Aorta (tissue), 5 donors: ENCODE results near the gene PNLIPRP2. TPM values are rescaled to one million over a fixed set of nuclear protein-coding genes. Genes with fewer than 3 reads are reported as not detected.
A peak's percentile ranks its signal among the peaks of the same experiment; 100 is the strongest.

ENCODE experiments used
- ATAC-seq: fragments of 200-7000 bp; cut with Tn5 transposase; one replicate; pipeline ENCODE4 v1.9.1; 2022; ENCODE audit warnings: moderate library complexity; ENCODE audit not compliant: low FRiP score
- DNase-seq, 2 donors: peaks; one replicate each; pipeline ENCODE4 v3.0.0-alpha.2; 2020
- H3K27ac ChIP-seq, 2 donors: one replicate each; pipeline ENCODE4 v1.5.1; 2013; ENCODE audit warnings: low read length in 2 of 2, mild to moderate bottlenecking in 2 of 2, moderate library complexity in 2 of 2, control low read depth in 1 of 2, inconsistent platforms in 1 of 2, low read depth in 1 of 2
- H3K27me3 ChIP-seq, 2 donors: one replicate each; pipeline ENCODE4 v1.6.1; 2013; ENCODE audit warnings: control low read depth in 1 of 2, low read length in 1 of 2, mild to moderate bottlenecking in 1 of 2, moderate library complexity in 1 of 2; ENCODE audit not compliant: insufficient read depth in 2 of 2, control insufficient read depth in 1 of 2
- H3K36me3 ChIP-seq, 2 donors: one replicate each; pipeline ENCODE4 v1.6.1; 2013; ENCODE audit warnings: control low read depth in 1 of 2, low read length in 1 of 2, mild to moderate bottlenecking in 1 of 2; ENCODE audit not compliant: insufficient read depth in 2 of 2, control insufficient read depth in 1 of 2
- H3K4me1 ChIP-seq, 2 donors: one replicate each; pipeline ENCODE4 v1.6.1; 2013; ENCODE audit warnings: low read length in 2 of 2, control low read depth in 1 of 2, mild to moderate bottlenecking in 1 of 2, moderate library complexity in 1 of 2; ENCODE audit not compliant: insufficient read depth in 2 of 2, control insufficient read depth in 1 of 2
- H3K4me3 ChIP-seq, 2 donors: one replicate each; pipeline ENCODE4 v1.5.1; 2013; ENCODE audit warnings: low read length in 2 of 2, control low read depth in 1 of 2, mild to moderate bottlenecking in 1 of 2
- H3K9me3 ChIP-seq: one replicate; pipeline ENCODE4 v1.6.1; 2013; ENCODE audit warnings: mild to moderate bottlenecking, low read length; ENCODE audit not compliant: control insufficient read depth
- WGBS, 2 donors: extraction: QIAGEN DNeasy Blood & Tissue Kit; methylation state at CpG; one replicate each; pipeline ENCODE4 v1.1.7; 2013; 5-methylcytosine and 5-hydroxymethylcytosine counted together
- intact Hi-C, 2 donors: fragments of 100-400 bp; cut with DNase I; formaldehyde crosslinking; loops; one replicate each; pipeline versions ENCODE4 v1.14.2 to v1.15.0; 2022
- polyA plus RNA-seq, 2 donors: library from polyadenylated mRNA; stranded (reverse); fragments of 200-250 nt; gene quantifications; one replicate each; pipeline ENCODE4 v1.2.3, GENCODE V29; 2013
- total RNA-seq, 2 donors: library from RNA; stranded (reverse); fragmentation: NEBNext Ultra II Directional; extraction: Animal tissue kit (Norgen Biotek cat#: 25700); gene quantifications; one replicate each; pipeline ENCODE4 v1.2.1, GENCODE V29; 2021
- donor health status: healthy with polysubstance abuse.
- donor health status: Bipolar disorder and iron deficiency.
- donor health status: DM: no; HTN: no; CAD: no.
- donor health status: DM: no; HTN: no; CAD: no.
- donor health status: DM: yes; HTN: yes; CAD: no.

PNLIPRP2 gene
- total and polyA plus RNA-seq, 4 donors, result 0.77 to 4.3 (median 1.2) TPM; not detected in 1

- WGBS, 2 donors, result 97 to 98% methylated on average over 2 of the region's 2 CpGs
- Histone ChIP-seq H3K4me1 (no peaks in the 10 kb centered on the region), H3K9me3 (no peaks in the 10 kb centered on the region), H3K27ac (no peak overlapping the region), H3K4me3 (no peak overlapping the region), H3K36me3 (no peaks in the 10 kb centered on the region), H3K27me3 (no peaks in the 10 kb centered on the region)
- ATAC-seq (no peak), DNase-seq (no peak)
- intact Hi-C loops, result no loop called here
Measured at GRCh38 chr10:116668446-116668845, 47.7 kb downstream of the PNLIPRP2 start.

- DNase-seq (no peak), ATAC-seq (no peak)
- WGBS, 2 donors, result 88 to 94% methylated on average over 5 of the region's 5 CpGs
- Histone ChIP-seq H3K9me3 (no peaks in the 10 kb centered on the region), H3K27ac (no peak overlapping the region), H3K36me3 (no peaks in the 10 kb centered on the region), H3K27me3 (no peaks in the 10 kb centered on the region), H3K4me3 (no peak overlapping the region), H3K4me1 (no peaks in the 10 kb centered on the region)
- intact Hi-C loops, result no loop called here
Measured at GRCh38 chr10:116669080-116669479, 48.3 kb downstream of the PNLIPRP2 start.

- no peaks in the 10 kb centered on the region for H3K27me3 ChIP-seq
- H3K4me1 ChIP-seq, result no peaks in the 10 kb centered on the region
- no peaks in the 10 kb centered on the region for H3K9me3 ChIP-seq
- intact Hi-C loops, result no loop called here
- DNase-seq (no peak), ATAC-seq (peak; percentile 16)
- no peaks in the 10 kb centered on the region for H3K36me3 ChIP-seq
- no peak overlapping the region for H3K27ac ChIP-seq
- no peak overlapping the region for H3K4me3 ChIP-seq
- WGBS, 2 donors, result 20 to 24% methylated on average over 30 to 41 of the region's 41 CpGs
Measured at GRCh38 chr10:116669832-116670644, 49.3 kb downstream of the PNLIPRP2 start.

- intact Hi-C loops, result no loop called here
- Histone ChIP-seq H3K27me3 (no peaks in the 10 kb centered on the region), H3K36me3 (peaks cover 0 to 2% of the 10 kb centered on the region in 2 donors), H3K4me1 (no peaks in the 10 kb centered on the region), H3K27ac (no peak overlapping the region), H3K9me3 (no peaks in the 10 kb centered on the region), H3K4me3 (no peak overlapping the region)
- WGBS, 2 donors, result 91 to 92% methylated on average over 6 of the region's 6 CpGs
- no peak for ATAC-seq
- no peak for DNase-seq
Measured at GRCh38 chr10:116670706-116671105, 50.0 kb downstream of the PNLIPRP2 start.

GRCh38 chr10:116671274-116671926, 50.6 kb downstream of the PNLIPRP2 start:
- WGBS, 2 donors, result 82 to 87% methylated on average over 5 of the region's 5 CpGs
- H3K4me1 ChIP-seq, result no peaks in the 10 kb centered on the region
- peaks cover 0 to 2% of the 10 kb centered on the region in 2 donors for H3K36me3 ChIP-seq
- ATAC-seq (no peak), DNase-seq (no peak)
- no peaks in the 10 kb centered on the region for H3K27me3 ChIP-seq
- intact Hi-C loops, result no loop called here
- H3K27ac ChIP-seq, result no peak overlapping the region
- no peak overlapping the region for H3K4me3 ChIP-seq
- H3K9me3 ChIP-seq, result no peaks in the 10 kb centered on the region

- intact Hi-C loops, result no loop called here
- no peak overlapping the region for H3K27ac ChIP-seq
- H3K36me3 ChIP-seq, result peaks cover 0 to 2% of the 10 kb centered on the region in 2 donors
- H3K9me3 ChIP-seq, result no peaks in the 10 kb centered on the region
- 93 to 99% methylated on average over 5 of the region's 5 CpGs for WGBS, 2 donors
- H3K4me3 ChIP-seq, result no peak overlapping the region
- no peaks in the 10 kb centered on the region for H3K4me1 ChIP-seq
- no peaks in the 10 kb centered on the region for H3K27me3 ChIP-seq
- ATAC-seq (no peak), DNase-seq (no peak)
Measured at GRCh38 chr10:116672891-116673290, 52.1 kb downstream of the PNLIPRP2 start.

GRCh38 chr10:116673866-116674265, 53.1 kb downstream of the PNLIPRP2 start:
- Histone ChIP-seq H3K9me3 (no peaks in the 10 kb centered on the region), H3K27me3 (no peaks in the 10 kb centered on the region), H3K36me3 (peaks cover 0 to 2% of the 10 kb centered on the region in 2 donors), H3K27ac (no peak overlapping the region), H3K4me3 (no peak overlapping the region), H3K4me1 (no peaks in the 10 kb centered on the region)
- DNase-seq (no peak), ATAC-seq (no peak)
- WGBS, 2 donors, result 80 to 88% methylated on average over 2 of the region's 2 CpGs
- intact Hi-C loops, result no loop called here

GRCh38 chr10:116674901-116675423, 54.2 kb downstream of the PNLIPRP2 start:
- H3K27ac ChIP-seq, result no peak overlapping the region

More at GRCh38 chr10:116674901-116675423, 54.2 kb downstream of the PNLIPRP2 start:
- intact Hi-C loops, result no loop called here
- peaks cover 0 to 2% of the 10 kb centered on the region in 2 donors for H3K36me3 ChIP-seq
- no peaks in the 10 kb centered on the region for H3K27me3 ChIP-seq
- no peaks in the 10 kb centered on the region for H3K9me3 ChIP-seq
- ATAC-seq (no peak), DNase-seq (no peak)
- H3K4me3 ChIP-seq, result no peak overlapping the region
- H3K4me1 ChIP-seq, result no peaks in the 10 kb centered on the region
- WGBS, 2 donors, result 94 to 95% methylated on average over 32 of the region's 32 CpGs
